Right atrium auricular region (tissue), 2 donors: ENCODE data around the gene PRRT1. TPM values are rescaled to one million over a fixed set of nuclear protein-coding genes. Genes with fewer than 3 reads are reported as not detected.

Source experiments
- DNase-seq: peaks from one replicate; pipeline ENCODE4 v3.0.0-alpha.2; 2019; ENCODE audit warnings: low spot score
- H3K27ac ChIP-seq, 2 donors: fragments of 200-600 bp; sonication (generic); 1 replicate in 1 of 2; 2 replicates in 1 of 2; pipeline ENCODE4 v1.5.1; 2016 to 2019
- H3K27me3 ChIP-seq, 2 donors: fragments of 200-600 bp; sonication (generic); one replicate each; pipeline versions ENCODE4 v1.5.1 to v1.6.0; 2017 to 2019
- H3K36me3 ChIP-seq: fragments of 200-600 bp; sonication (generic); one replicate; pipeline ENCODE4 v1.5.1; 2016
- H3K4me1 ChIP-seq, 2 donors: fragments of 200-600 bp; sonication (generic); one replicate each; pipeline versions ENCODE4 v1.5.1 to v1.6.0; 2017 to 2019
- H3K4me3 ChIP-seq, 2 donors: fragments of 200-600 bp; sonication (generic); 1 replicate in 1 of 2; 2 replicates in 1 of 2; pipeline ENCODE4 v1.5.1; 2017 to 2019; ENCODE audit warnings: mild to moderate bottlenecking in 1 of 2, moderate library complexity in 1 of 2
- H3K9me3 ChIP-seq, 2 donors: fragments of 200-600 bp; sonication (generic); one replicate each; pipeline ENCODE4 v1.5.1; 2019
- CTCF ChIP-seq, 2 donors: fragments of 200-600 bp; sonication (generic); IDR thresholded peaks; one replicate each; pipeline ENCODE4 v1.5.1; 2019; ENCODE audit warnings: antibody characterized with exemption in 2 of 2
- total RNA-seq, 2 donors: library from RNA; depleted of rRNA; stranded (reverse); fragments of >200 nt; gene quantifications; one replicate each; pipeline ENCODE4 v1.1.0, GENCODE V29; 2016

Gene PRRT1
- total RNA-seq, 2 donors from 2014 or later, result 0.70 to 1.1 TPM

- Histone ChIP-seq H3K9me3 (no peaks in the 10 kb centered on the region), H3K4me1 (peaks cover 0 to 31% of the 10 kb centered on the region in 2 donors), H3K4me3 (peak overlapping the region in 1 of 2 donors; percentile 15), H3K27ac (no peak overlapping the region), H3K36me3 (no peaks in the 10 kb centered on the region), H3K27me3 (no peaks in the 10 kb centered on the region)
- TF ChIP-seq CTCF (IDR thresholded peaks at IDR 0.05), result no peak
- DNase-seq, result no peak
These were observed 1.5 kb downstream of the PRRT1 start for GRCh38 chr6:32149932-32150870.

GRCh38 chr6:32149092-32149755 lies 2.5 kb downstream of the PRRT1 start:
- Histone ChIP-seq H3K36me3 (no peaks in the 10 kb centered on the region), H3K9me3 (no peaks in the 10 kb centered on the region), H3K4me1 (peaks cover 0 to 23% of the 10 kb centered on the region in 2 donors), H3K4me3 (peak overlapping the region; percentile 30 to 41), H3K27me3 (no peaks in the 10 kb centered on the region), H3K27ac (no peak overlapping the region)
- no peak for TF ChIP-seq CTCF (IDR thresholded peaks at IDR 0.05)
- DNase-seq, result no peak

GRCh38 chr6:32148289-32149091 lies 3.2 kb downstream of the PRRT1 start:
- no peaks in the 10 kb centered on the region for H3K9me3 ChIP-seq
- H3K36me3 ChIP-seq, result no peaks in the 10 kb centered on the region
- peak overlapping the region; percentile 30 to 41 for H3K4me3 ChIP-seq
- peaks cover 0 to 20% of the 10 kb centered on the region in 2 donors for H3K4me1 ChIP-seq
- TF ChIP-seq CTCF (IDR thresholded peaks at IDR 0.05), result peak in 1 of 2 donors; percentile 40
- H3K27me3 ChIP-seq, result no peaks in the 10 kb centered on the region
- peak; percentile 78 for DNase-seq
- H3K27ac ChIP-seq, result no peak overlapping the region

GRCh38 chr6:32147401-32148132 lies 4.2 kb downstream of the PRRT1 start:
- DNase-seq, result no peak
- H3K27me3 ChIP-seq, result no peaks in the 10 kb centered on the region
- TF ChIP-seq CTCF (IDR thresholded peaks at IDR 0.05), result no peak
- no peaks in the 10 kb centered on the region for H3K36me3 ChIP-seq
- H3K9me3 ChIP-seq, result no peaks in the 10 kb centered on the region
- H3K4me1 ChIP-seq, result peaks cover 0 to 11% of the 10 kb centered on the region in 2 donors
- no peak overlapping the region for H3K27ac ChIP-seq
- no peak overlapping the region for H3K4me3 ChIP-seq

GRCh38 chr6:32146687-32147086 lies 5.1 kb downstream of the PRRT1 start:
- Histone ChIP-seq H3K27ac (no peak overlapping the region), H3K27me3 (no peaks in the 10 kb centered on the region), H3K4me3 (no peak overlapping the region), H3K9me3 (no peaks in the 10 kb centered on the region), H3K36me3 (no peaks in the 10 kb centered on the region), H3K4me1 (peaks cover 0 to 4% of the 10 kb centered on the region in 2 donors)
- no peak for TF ChIP-seq CTCF (IDR thresholded peaks at IDR 0.05)
- DNase-seq, result no peak
